HT1080 (cell line): ENCODE data around the gene WFDC1. TPM values are rescaled to one million over a fixed set of nuclear protein-coding genes. Genes with fewer than 3 reads are reported as not detected.
A peak's percentile ranks its signal among the peaks of the same experiment; 100 is the strongest.

Experiments used
- DNase-seq: peaks from one replicate; pipeline ENCODE4 v3.0.0-alpha.2; 2015; ENCODE audit warnings: low read depth
- small RNA-seq: library from RNA; depleted of rRNA; stranded (forward); fragments of <200 nt; gene quantifications from one replicate; pipeline ENCODE3, GENCODE V24; 2014
- total RNA-seq: library from RNA; depleted of rRNA; stranded (reverse); fragments of >200 nt; shearing (Covaris generic); gene quantifications from 2 replicates; pipeline ENCODE4 v1.2.3, GENCODE V29; 2014; rRNA removed

WFDC1 gene
- total RNA-seq, 1 experiment from 2014 or later: 0.37 TPM

DNA sequence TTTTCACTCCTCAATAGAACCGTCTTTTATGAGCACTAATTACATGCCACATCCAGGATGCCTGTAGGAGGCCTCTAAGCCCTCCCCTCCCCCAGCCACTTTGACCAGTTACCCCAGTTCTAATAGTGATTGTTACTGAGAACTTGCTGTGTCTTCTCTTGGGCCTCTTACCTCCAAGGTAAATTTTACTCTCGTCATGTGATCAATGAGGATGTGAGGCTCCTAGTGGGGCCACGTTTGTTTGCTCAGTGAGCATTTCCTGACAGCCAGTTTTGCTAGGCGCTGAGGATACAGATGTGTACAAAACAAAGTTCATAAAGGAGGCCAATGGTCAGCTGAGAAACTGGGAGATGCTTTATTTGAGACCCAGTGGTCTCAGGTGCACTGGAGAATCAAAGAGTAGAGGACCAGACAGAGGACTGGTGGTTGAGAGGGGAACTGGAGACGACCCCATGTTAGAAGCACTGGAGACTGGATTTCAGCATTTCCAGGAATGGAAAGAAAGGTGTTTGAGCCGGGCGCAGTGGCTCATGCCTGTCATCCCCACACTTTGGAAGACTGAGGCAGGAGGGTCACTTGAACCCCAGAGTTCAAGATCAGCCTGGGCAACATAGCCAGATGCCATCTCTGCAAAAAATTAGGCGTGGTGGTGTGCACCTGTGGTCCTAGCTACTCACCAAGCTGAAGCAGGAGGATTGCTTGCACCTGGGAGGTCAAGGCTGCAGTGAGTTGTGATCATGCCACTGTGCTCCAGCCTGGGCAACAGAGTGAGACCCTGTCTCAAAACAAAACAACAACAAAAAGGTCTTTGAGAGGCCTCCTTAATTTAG, 76.3 kb downstream of the WFDC1 start:
- DNase-seq: no peak

DNA sequence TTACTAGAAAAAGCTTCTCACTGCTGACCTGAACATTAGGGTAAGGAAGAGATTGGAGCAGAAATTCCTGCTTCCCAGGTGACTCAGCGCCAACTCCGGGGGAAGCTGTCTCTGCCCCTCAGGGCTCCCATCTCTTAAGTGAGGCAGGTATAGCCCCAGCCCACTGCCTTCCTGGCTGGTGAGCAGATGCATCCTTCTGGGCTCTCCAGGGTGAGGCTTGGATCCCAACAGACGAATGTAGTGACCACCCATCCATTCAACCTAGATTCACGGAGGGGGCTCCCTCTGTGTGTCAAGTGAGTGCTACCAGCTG, 76.8 kb downstream of the WFDC1 start:
- no peak for DNase-seq

- DNase-seq: peak; percentile 5
These were observed 79.3 kb downstream of the WFDC1 start for GRCh38 chr16:84373907-84374489.

DNA sequence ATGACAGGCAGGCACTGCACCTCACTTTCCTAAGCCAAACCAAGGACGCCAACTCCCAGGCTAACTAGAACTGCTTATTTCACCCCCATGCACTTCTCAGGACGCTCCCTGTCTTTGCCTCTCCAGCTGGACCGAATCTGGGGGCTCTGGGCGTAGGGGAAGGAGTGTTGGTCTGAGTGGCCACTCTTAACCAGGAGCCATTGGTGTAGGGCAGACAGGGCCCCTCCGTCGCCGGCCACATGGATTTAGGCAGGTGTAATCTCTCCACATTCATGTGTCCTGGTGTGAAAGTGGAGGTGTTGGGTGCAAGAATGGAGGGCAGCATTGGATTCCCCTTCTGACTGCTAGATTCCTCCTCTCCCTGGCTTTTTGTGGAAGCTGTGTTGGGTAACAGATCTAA, 83.4 kb downstream of the WFDC1 start:
- DNase-seq: no peak

DNA sequence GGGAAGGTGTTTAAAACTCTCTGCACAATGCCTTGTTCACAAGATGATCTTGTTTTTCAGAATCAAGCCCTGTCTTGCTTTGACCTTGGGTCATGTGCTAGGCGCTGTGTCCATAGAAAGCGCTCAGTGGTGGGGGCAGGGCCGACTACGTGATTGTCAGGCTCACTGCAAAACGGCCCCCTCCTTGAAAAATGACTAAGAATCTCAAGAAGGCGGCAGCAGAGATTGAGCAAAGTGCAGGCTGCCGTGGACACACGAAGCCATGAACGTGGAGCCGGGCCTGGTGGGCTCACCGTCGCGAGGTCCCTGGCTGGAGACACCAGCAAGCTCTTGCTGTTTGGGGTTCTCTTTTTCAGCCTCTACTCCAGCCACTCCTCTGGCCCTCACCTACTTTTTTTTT, 83.9 kb downstream of the WFDC1 start:
- DNase-seq: no peak

DNA sequence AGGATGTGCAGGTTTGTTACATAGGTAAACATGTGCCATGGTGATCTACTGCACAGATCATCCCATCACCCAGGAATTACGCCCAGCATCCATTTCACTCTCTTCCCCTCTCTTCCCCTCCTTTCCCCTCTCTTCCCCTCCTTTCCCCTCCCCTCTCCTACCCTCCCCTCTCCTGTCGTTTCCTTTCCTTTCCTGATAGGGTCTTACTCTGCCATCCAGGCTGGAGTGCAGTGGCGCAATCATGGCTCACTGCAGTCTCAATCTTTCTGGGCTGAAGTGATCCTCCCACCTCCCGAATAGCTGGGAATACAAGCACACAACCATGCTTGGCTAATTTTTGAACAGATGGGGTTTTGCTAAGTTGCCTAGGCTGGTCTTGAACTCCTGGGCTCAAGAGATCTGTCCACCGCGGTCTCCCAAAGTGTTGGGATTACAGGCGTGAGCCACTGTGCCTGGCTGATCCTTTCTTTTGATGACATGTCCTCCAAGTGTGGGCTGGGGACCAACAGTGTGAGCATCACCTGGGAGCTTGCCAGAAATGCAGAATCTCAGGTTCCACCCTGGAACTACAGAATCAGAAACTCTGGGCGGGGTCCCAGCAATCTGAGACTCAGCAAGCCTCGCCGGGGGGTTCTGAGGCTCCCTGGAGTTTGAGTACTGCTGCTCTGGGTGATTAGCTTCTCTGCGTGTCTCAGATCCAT, 84.5 kb downstream of the WFDC1 start:
- no peak for DNase-seq

Small RNA genes within 50 kb of the gene (small RNA-seq; reads per million reads assigned to genes)
- gene RNA5SP433: not detected

Other genes starting within 250 kb of the WFDC1 start
- 62.4 and 72.8 TPM in 2 replicates for gene MBTPS1, start 177.9 kb upstream of the WFDC1 start, total RNA-seq
- 19.3 and 19.4 TPM in 2 replicates for gene HSDL1, start 149.7 kb upstream of the WFDC1 start, total RNA-seq
- gene DNAAF1, start 149.6 kb upstream of the WFDC1 start, total RNA-seq: not detected in 2 replicates
- 26.4 and 27.8 TPM in 2 replicates for gene TAF1C, start 107.8 kb upstream of the WFDC1 start, total RNA-seq
- not detected in 2 replicates for gene ADAD2, start 103.7 kb upstream of the WFDC1 start, total RNA-seq
- gene KCNG4, start 54.9 kb upstream of the WFDC1 start, total RNA-seq: not detected in 2 replicates
- gene ATP2C2, start 73.7 kb downstream of the WFDC1 start, total RNA-seq: not detected in 2 replicates
- 15.6 and 27.8 TPM in 2 replicates for gene MEAK7, start 209.8 kb downstream of the WFDC1 start, total RNA-seq